ENCODE results near the gene C1QTNF9B.

DNA sequence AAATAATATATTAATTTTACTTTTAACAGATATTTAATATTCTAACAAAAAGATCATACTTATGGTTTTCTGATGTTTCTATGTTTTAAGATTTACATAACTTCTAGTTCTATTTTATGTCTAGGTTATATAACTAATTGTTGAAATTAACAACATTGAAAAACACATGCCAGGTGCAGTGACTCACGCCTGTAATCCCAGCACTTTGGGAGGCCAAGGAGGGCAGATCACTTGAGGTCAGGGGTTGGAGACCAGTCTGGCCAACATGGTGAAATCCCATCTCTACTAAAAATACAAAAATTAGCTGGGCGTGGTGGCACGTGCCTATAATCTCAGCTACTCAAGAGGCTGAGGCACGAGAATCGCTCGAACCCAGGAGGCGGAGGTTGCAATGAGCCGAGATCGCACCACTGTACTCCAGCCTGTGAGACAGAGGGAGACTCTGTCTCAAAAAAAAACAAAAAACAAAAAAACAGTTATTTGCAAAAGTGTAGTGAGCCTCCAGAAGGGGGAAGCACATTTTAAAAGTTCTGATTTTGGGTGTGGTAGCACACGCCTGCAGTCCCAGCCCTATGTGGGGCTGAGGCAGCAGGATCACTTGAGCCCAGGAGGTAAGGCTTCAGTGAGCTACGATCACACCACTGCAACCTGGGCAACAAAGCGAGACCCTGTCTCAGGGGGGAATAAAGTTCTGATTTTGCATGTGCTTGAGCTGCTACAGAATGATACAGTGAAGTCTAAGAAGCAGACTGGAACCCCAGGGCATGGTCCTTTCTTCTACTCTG lies 26.8 kb downstream of the C1QTNF9B start:
- no peak for TF ChIP-seq ZSCAN20 (CRISPR knock-in tag; IDR thresholded peaks at IDR 0.05; ENCODE audit: borderline replicate concordance)
- TF ChIP-seq FOXA1 (IDR thresholded peaks at IDR 0.05) = no peak
- TF ChIP-seq FOXA1 (CRISPR knock-in tag; IDR thresholded peaks at IDR 0.05) = no peak
- TF ChIP-seq ZNF567 (CRISPR knock-in tag; IDR thresholded peaks at IDR 0.05; ENCODE audit: borderline replicate concordance) = no peak
- no peak for TF ChIP-seq MED13 (CRISPR knock-in tag; IDR thresholded peaks at IDR 0.05)
- no peak for TF ChIP-seq ZNF773 (CRISPR knock-in tag; IDR thresholded peaks at IDR 0.05; ENCODE audit: borderline replicate concordance)
- TF ChIP-seq RXRA (CRISPR knock-in tag; IDR thresholded peaks at IDR 0.05) = no peak
- TF ChIP-seq, protein P1, sequence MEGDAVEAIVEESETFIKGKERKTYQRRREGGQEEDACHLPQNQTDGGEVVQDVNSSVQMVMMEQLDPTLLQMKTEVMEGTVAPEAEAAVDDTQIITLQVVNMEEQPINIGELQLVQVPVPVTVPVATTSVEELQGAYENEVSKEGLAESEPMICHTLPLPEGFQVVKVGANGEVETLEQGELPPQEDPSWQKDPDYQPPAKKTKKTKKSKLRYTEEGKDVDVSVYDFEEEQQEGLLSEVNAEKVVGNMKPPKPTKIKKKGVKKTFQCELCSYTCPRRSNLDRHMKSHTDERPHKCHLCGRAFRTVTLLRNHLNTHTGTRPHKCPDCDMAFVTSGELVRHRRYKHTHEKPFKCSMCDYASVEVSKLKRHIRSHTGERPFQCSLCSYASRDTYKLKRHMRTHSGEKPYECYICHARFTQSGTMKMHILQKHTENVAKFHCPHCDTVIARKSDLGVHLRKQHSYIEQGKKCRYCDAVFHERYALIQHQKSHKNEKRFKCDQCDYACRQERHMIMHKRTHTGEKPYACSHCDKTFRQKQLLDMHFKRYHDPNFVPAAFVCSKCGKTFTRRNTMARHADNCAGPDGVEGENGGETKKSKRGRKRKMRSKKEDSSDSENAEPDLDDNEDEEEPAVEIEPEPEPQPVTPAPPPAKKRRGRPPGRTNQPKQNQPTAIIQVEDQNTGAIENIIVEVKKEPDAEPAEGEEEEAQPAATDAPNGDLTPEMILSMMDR (CRISPR knock-in tag; IDR thresholded peaks at IDR 0.05) = no peak
- TF ChIP-seq NFKB2 (CRISPR knock-in tag; IDR thresholded peaks at IDR 0.05; ENCODE audit: borderline replicate concordance) = no peak
- TF ChIP-seq ZNF562 (CRISPR knock-in tag; IDR thresholded peaks at IDR 0.05; ENCODE audit: borderline replicate concordance) = no peak
- no peak for TF ChIP-seq ZNF670 (CRISPR knock-in tag; IDR thresholded peaks at IDR 0.05; ENCODE audit: borderline replicate concordance)
- no peak for TF ChIP-seq HNRNPL (IDR thresholded peaks at IDR 0.05; ENCODE audit: low read depth, low read length)
- TF ChIP-seq ARID2 (CRISPR knock-in tag; IDR thresholded peaks at IDR 0.05; ENCODE audit: borderline replicate concordance) = no peak

Measured in HepG2 (cell line).